Fibroblast of the aortic adventitia (primary cell): ENCODE data around the gene WDFY1. TPM values are rescaled to one million over a fixed set of nuclear protein-coding genes. Genes with fewer than 3 reads are reported as not detected.

Source experiments
- DNase-seq: peaks from one replicate; pipeline ENCODE4 v3.0.0-alpha.2; 2010; ENCODE audit warnings: low read depth
- H3K4me3 ChIP-seq: 2 replicates; pipeline ENCODE4 v1.5.1; 2011; ENCODE audit warnings: low read depth, mild to moderate bottlenecking, control low read depth, low read length, moderate library complexity
- total RNA-seq: library from RNA; depleted of rRNA; stranded (reverse); fragments of >200 nt; gene quantifications from 2 replicates; pipeline ENCODE4 v1.2.3, GENCODE V29; 2012; ENCODE audit warnings: low replicate concordance
- TF ChIP-seq, protein P1 (sequence below): IDR thresholded peaks from 2 replicates; pipeline ENCODE4 v1.5.1; 2011; ENCODE audit warnings: mild to moderate bottlenecking, low read length, control low read depth, inconsistent platforms; ENCODE audit not compliant: insufficient read depth

The WDFY1 gene
- total RNA-seq, 1 donor = 95.4 TPM

- H3K4me3 ChIP-seq = no peak overlapping the region
- DNase-seq = no peak
- TF ChIP-seq, protein P1, sequence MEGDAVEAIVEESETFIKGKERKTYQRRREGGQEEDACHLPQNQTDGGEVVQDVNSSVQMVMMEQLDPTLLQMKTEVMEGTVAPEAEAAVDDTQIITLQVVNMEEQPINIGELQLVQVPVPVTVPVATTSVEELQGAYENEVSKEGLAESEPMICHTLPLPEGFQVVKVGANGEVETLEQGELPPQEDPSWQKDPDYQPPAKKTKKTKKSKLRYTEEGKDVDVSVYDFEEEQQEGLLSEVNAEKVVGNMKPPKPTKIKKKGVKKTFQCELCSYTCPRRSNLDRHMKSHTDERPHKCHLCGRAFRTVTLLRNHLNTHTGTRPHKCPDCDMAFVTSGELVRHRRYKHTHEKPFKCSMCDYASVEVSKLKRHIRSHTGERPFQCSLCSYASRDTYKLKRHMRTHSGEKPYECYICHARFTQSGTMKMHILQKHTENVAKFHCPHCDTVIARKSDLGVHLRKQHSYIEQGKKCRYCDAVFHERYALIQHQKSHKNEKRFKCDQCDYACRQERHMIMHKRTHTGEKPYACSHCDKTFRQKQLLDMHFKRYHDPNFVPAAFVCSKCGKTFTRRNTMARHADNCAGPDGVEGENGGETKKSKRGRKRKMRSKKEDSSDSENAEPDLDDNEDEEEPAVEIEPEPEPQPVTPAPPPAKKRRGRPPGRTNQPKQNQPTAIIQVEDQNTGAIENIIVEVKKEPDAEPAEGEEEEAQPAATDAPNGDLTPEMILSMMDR = no peak
Observed at GRCh38 chr2:223937535-223937934, 7.6 kb downstream of the WDFY1 start.

DNA sequence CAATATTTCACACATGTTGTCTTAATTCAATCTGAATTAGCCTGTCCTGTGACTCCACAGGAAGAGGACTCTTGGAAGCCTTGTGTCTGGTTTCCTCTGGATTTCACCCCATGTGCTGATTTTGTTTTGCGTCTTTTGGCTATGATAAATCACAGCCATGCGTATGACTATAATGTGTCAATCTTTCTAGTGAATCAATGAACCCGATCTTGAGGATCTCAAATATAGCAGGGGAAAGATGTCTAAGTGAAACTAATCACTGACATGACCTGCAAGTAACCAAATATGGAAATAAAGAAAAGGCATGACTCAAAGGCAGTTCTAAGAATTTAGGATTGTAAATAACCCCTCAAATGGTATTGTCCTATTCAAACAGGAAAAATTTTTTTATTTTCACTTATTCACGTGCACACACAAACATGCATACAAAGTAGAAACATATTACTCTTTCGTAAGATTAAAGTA is 8.2 kb downstream of the WDFY1 start:
- H3K4me3 ChIP-seq = no peak overlapping the region
- TF ChIP-seq, protein P1 = no peak
- no peak for DNase-seq

GRCh38 chr2:223935459-223936125 is 9.5 kb downstream of the WDFY1 start:
- DNase-seq = no peak
- H3K4me3 ChIP-seq = no peak overlapping the region
- TF ChIP-seq, protein P1 = no peak

GRCh38 chr2:223934870-223935269 is 10.3 kb downstream of the WDFY1 start:
- TF ChIP-seq, protein P1 = no peak
- H3K4me3 ChIP-seq = no peak overlapping the region
- no peak for DNase-seq

- TF ChIP-seq, protein P1 = no peak
- no peak overlapping the region for H3K4me3 ChIP-seq
- DNase-seq = no peak
Observed at GRCh38 chr2:223932816-223933800, 12.0 kb downstream of the WDFY1 start.

- TF ChIP-seq, protein P1 = no peak
- no peak for DNase-seq
- H3K4me3 ChIP-seq = no peak overlapping the region
Observed at GRCh38 chr2:223930103-223930976, 14.8 kb downstream of the WDFY1 start.
